ENCODE measurements around the gene POC1A.

POC1A gene

GRCh38 chr3:52032702-52033408 is 121.4 kb downstream of the POC1A start:
- H3K27ac ChIP-seq = no peak overlapping the region
- TF ChIP-seq CTCF (conservative IDR thresholded peaks at IDR 0.05) (no peak), ZFX (IDR thresholded peaks at IDR 0.05) (no peak)

DNA sequence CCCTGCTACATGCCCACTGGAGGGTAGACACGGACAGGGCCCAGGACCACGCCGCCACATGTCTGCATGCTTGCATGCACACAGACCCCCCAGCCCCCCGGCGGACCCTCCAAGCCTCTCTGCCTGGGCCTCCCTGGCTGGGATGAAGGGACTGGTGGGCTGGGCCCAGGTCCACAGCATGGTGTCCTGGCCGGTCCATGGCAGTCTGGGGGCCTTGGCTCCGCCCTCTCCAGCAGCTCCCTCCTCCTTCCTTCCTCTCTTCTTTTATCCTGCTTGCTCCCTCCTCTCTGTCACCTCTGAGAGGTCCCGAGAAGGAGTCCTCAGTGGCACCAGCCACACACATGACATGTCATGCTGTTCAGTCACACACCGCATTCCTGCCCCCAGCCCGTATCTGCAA is 122.3 kb downstream of the POC1A start:
- H3K27ac ChIP-seq = no peak overlapping the region
- TF ChIP-seq CTCF (conservative IDR thresholded peaks at IDR 0.05) = no peak
- TF ChIP-seq ZFX (IDR thresholded peaks at IDR 0.05) = no peak

GRCh38 chr3:52030714-52031310 is 123.4 kb downstream of the POC1A start:
- no peak for TF ChIP-seq CTCF (conservative IDR thresholded peaks at IDR 0.05)
- TF ChIP-seq ZFX (IDR thresholded peaks at IDR 0.05) = no peak
- no peak overlapping the region for H3K27ac ChIP-seq

GRCh38 chr3:52029535-52029934 is 124.7 kb downstream of the POC1A start:
- H3K27ac ChIP-seq = no peak overlapping the region
- TF ChIP-seq CTCF (conservative IDR thresholded peaks at IDR 0.05) = no peak
- no peak for TF ChIP-seq ZFX (IDR thresholded peaks at IDR 0.05)

- H3K27ac ChIP-seq = no peak overlapping the region
- TF ChIP-seq ZFX (IDR thresholded peaks at IDR 0.05) (no peak), CTCF (conservative IDR thresholded peaks at IDR 0.05) (no peak)
These were observed 125.2 kb downstream of the POC1A start for GRCh38 chr3:52029053-52029452.

DNA sequence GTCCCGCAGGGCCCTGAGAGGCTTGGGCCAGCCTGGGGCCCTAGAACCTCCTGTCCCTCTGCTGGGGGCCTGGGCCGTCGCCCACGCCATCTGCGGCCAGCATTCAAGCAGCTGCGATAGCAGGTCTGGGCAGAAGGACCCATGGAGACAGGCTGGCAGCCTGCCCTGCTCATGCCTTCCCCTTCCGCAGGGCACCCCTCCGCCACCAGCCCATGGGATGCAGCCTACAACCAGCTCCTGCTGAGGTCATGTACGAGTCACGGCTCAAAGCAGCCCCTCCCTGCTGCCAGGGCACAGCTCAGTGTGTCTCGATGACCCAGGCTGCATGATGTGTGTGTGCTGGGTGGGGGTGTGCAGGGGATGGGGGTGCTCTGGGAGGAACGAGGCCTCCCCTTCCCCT is 125.7 kb downstream of the POC1A start:
- TF ChIP-seq ZFX (IDR thresholded peaks at IDR 0.05) (no peak), CTCF (conservative IDR thresholded peaks at IDR 0.05) (no peak)
- no peak overlapping the region for H3K27ac ChIP-seq

GRCh38 chr3:52026041-52026440 is 128.2 kb downstream of the POC1A start:
- no peak overlapping the region for H3K27ac ChIP-seq
- TF ChIP-seq CTCF (conservative IDR thresholded peaks at IDR 0.05) (no peak), ZFX (IDR thresholded peaks at IDR 0.05) (no peak)

Measured in C4-2B (cell line).